Measurements from ENCODE around the gene CDC42EP2.

DNA sequence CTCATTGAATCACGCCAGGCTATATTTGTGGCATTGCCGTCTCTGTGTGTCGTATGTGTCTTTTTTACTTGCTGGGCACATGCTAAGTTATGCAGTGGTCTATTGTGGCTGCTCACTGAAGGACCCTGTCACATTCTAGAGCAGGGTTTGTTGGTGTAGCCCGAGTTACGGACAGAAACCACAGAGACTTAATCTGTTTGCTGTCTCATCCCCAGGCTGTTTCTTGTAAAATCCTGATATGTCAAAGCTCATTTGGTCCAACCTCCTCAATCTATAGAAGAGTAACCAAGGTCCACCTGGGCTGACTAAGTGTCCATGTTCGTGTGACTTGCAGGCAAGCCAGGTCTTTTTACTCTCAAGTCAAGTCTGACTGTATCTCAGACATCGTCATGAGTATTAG lies 24.0 kb downstream of the CDC42EP2 start:
- TF ChIP-seq EZH2 (IDR thresholded peaks at IDR 0.05; ENCODE audit: low read length) = no peak
- TF ChIP-seq, protein P1, sequence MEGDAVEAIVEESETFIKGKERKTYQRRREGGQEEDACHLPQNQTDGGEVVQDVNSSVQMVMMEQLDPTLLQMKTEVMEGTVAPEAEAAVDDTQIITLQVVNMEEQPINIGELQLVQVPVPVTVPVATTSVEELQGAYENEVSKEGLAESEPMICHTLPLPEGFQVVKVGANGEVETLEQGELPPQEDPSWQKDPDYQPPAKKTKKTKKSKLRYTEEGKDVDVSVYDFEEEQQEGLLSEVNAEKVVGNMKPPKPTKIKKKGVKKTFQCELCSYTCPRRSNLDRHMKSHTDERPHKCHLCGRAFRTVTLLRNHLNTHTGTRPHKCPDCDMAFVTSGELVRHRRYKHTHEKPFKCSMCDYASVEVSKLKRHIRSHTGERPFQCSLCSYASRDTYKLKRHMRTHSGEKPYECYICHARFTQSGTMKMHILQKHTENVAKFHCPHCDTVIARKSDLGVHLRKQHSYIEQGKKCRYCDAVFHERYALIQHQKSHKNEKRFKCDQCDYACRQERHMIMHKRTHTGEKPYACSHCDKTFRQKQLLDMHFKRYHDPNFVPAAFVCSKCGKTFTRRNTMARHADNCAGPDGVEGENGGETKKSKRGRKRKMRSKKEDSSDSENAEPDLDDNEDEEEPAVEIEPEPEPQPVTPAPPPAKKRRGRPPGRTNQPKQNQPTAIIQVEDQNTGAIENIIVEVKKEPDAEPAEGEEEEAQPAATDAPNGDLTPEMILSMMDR (optimal IDR thresholded peaks at IDR 0.05 in 1 of 3, IDR thresholded peaks at IDR 0.05 in 1 of 3, conservative IDR thresholded peaks at IDR 0.05 in 1 of 3; ENCODE audit: extremely low read depth in 1 of 3, insufficient read depth in 2 of 3, low read length in 3 of 3) = no peak

All from keratinocyte (primary cell).